Naive thymus-derived CD4-positive, alpha-beta T cell (primary cell): ENCODE data around the gene EVL. TPM values are rescaled to one million over a fixed set of nuclear protein-coding genes. Genes with fewer than 3 reads are reported as not detected.
A peak's percentile ranks its signal among the peaks of the same experiment; 100 is the strongest.

ENCODE experiments used
- ATAC-seq: fragments of 150-1000 bp; cut with Tn5 transposase; 2 replicates; pipeline ENCODE4 v1.10.0; 2021; ENCODE audit warnings: mild to moderate bottlenecking, moderate library complexity
- CTCF ChIA-PET: fragments of 350-600 bp; sonication (Branson Sonifier 250); formaldehyde crosslinking; loops from one replicate; lab custom pipeline; 2021; ENCODE audit warnings: antibody characterized with exemption; lab: Charles Lee
- POLR2A ChIA-PET: fragments of 350-600 bp; sonication (Branson Sonifier 250); formaldehyde crosslinking; loops from one replicate; lab custom pipeline; 2021; ENCODE audit warnings: antibody characterized with exemption, inconsistent platforms; lab: Charles Lee
- DNase-seq, 9 donors: peaks; one replicate each; pipeline versions ENCODE4 v3.0.0 to v3.0.0-alpha.2; 2020 to 2022; ENCODE audit warnings: mixed read lengths in 1 of 9
- H3K27ac ChIP-seq: one replicate; pipeline ENCODE4 v1.7.0; 2013; ENCODE audit warnings: mild to moderate bottlenecking, low read depth, low read length, moderate library complexity
- H3K27me3 ChIP-seq, 2 donors: one replicate each; pipeline ENCODE4 v1.7.0; 2013; ENCODE audit warnings: low read length in 2 of 2, mild to moderate bottlenecking in 2 of 2, moderate library complexity in 2 of 2; ENCODE audit not compliant: control insufficient read depth in 2 of 2, insufficient read depth in 2 of 2
- H3K36me3 ChIP-seq, 3 experiments: 1 replicate in 2 of 3; 2 replicates in 1 of 3; pipeline ENCODE4 v1.7.0; 2013; ENCODE audit warnings: low read length in 3 of 3, mild to moderate bottlenecking in 3 of 3, moderate library complexity in 1 of 3; ENCODE audit not compliant: insufficient read depth in 3 of 3, control insufficient read depth in 2 of 3
- H3K4me1 ChIP-seq, 2 donors: one replicate each; pipeline ENCODE4 v1.7.0; 2013; ENCODE audit warnings: low read length in 2 of 2, mild to moderate bottlenecking in 2 of 2, moderate library complexity in 1 of 2; ENCODE audit not compliant: control insufficient read depth in 2 of 2, insufficient read depth in 2 of 2
- H3K4me3 ChIP-seq: 2 replicates; pipeline ENCODE4 v1.7.0; 2013; ENCODE audit warnings: mild to moderate bottlenecking, low read length
- H3K9me3 ChIP-seq, 3 experiments: 1 replicate in 2 of 3; 2 replicates in 1 of 3; pipeline ENCODE4 v1.7.0; 2013; ENCODE audit warnings: low read length in 3 of 3; ENCODE audit not compliant: control insufficient read depth in 2 of 3
- H3K27ac Mint-ChIP-seq, 9 donors: one replicate each; pipeline ENCODE4 v1.8.0; 2020 to 2022; ENCODE audit warnings: mixed read lengths in 9 of 9, mild to moderate bottlenecking in 8 of 9, moderate library complexity in 5 of 9, inconsistent platforms in 2 of 9
- H3K27me3 Mint-ChIP-seq, 5 donors: one replicate each; pipeline ENCODE4 v1.8.0; 2021 to 2022; ENCODE audit warnings: mixed read lengths in 5 of 5, mild to moderate bottlenecking in 1 of 5
- H3K36me3 Mint-ChIP-seq, 5 donors: one replicate each; pipeline ENCODE4 v1.8.0; 2020 to 2022; ENCODE audit warnings: mixed read lengths in 5 of 5, mild to moderate bottlenecking in 3 of 5, inconsistent platforms in 1 of 5
- H3K4me1 Mint-ChIP-seq, 7 donors: one replicate each; pipeline ENCODE4 v1.8.0; 2020 to 2022; ENCODE audit warnings: mixed read lengths in 7 of 7, mild to moderate bottlenecking in 3 of 7, inconsistent platforms in 1 of 7
- H3K4me3 Mint-ChIP-seq, 10 donors: one replicate each; pipeline ENCODE4 v1.8.0; 2020 to 2022; ENCODE audit warnings: mild to moderate bottlenecking in 10 of 10, mixed read lengths in 10 of 10, moderate library complexity in 6 of 10, inconsistent platforms in 2 of 10
- H3K9me3 Mint-ChIP-seq, 11 donors: one replicate each; pipeline ENCODE4 v1.8.0; 2020 to 2022; ENCODE audit warnings: mixed read lengths in 11 of 11, mild to moderate bottlenecking in 4 of 11, inconsistent platforms in 1 of 11, moderate library complexity in 1 of 11
- intact Hi-C, 2 donors: fragments of 100-400 bp; cut with micrococcal nuclease; formaldehyde crosslinking; loops; one replicate each; pipeline ENCODE4 v1.15.1; 2023
- polyA plus RNA-seq, 2 donors: library from polyadenylated mRNA; unstranded; fragments of 300-500 nt; fragmentation: Illumina TruSeq; gene quantifications; one replicate each; pipeline ENCODE4 v1.2.3, GENCODE V29; 2021
- total RNA-seq, 6 experiments: library from RNA in 5 of 6; stranded (reverse) in 5 of 6; gene quantifications; 1 replicate in 5 of 6; 2 replicates in 1 of 6; pipeline ENCODE4 v1.2.3 and lab custom pipeline; 2021 to 2026

Gene EVL
- total and polyA plus RNA-seq, 7 experiments from 2014 or later: 163 to 1,469 (median 936) TPM

DNA sequence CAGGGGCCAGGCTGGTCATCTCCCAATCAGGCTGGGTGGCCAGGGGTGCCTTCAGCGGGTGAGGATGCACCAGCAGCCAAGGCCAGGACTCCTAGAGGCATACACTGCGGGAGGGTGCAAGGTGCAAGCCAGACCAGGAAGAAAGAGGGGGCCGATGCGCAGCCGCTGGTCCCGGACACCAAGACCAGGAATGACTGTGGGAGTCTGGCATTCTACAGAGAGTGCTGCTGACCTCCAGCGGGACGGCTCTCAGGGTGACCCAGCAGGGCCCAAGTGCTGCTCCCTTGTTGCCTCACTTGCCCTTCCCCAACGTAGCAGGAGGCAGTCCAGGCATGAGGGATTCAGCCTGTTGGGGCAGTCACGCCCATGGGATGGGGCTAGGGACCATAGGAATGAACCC is 58.4 kb downstream of the EVL start:
- intact Hi-C loops: loop anchor here in 1 of 2 donors (2.0 kb wide), 1 partner anchor 19 kb away; no protein-coding TSS in a partner anchor
- peaks cover 7 to 35% (median 21%) of the 10 kb centered on the region in 5 donors for H3K36me3 Mint-ChIP-seq
- no peak for ATAC-seq

GRCh38 chr14:100124551-100125088 is 59.4 kb downstream of the EVL start:
- H3K27ac Mint-ChIP-seq: peak overlapping the region; percentile 40 to 92 (median 64)
- H3K36me3 ChIP-seq: peaks cover 51 to 99% (median 61%) of the 10 kb centered on the region in 3 experiments
- intact Hi-C loops: no loop called here
- no peaks in the 10 kb centered on the region for H3K4me1 ChIP-seq
- POLR2A ChIA-PET: interaction anchor here (0.6 to 1.1 kb wide), 3 partner anchors 18 to 52 kb away, joined by 3 read pairs; no protein-coding TSS in a partner anchor
- DNase-seq (no peak), ATAC-seq (no peak)
- no peaks in the 10 kb centered on the region for H3K9me3 ChIP-seq
- CTCF ChIA-PET: no interaction called here
- no peak overlapping the region for H3K27ac ChIP-seq
- H3K4me3 Mint-ChIP-seq: no peak overlapping the region
- peaks cover 12 to 25% (median 16%) of the 10 kb centered on the region in 7 donors for H3K4me1 Mint-ChIP-seq
- no peaks in the 10 kb centered on the region for H3K27me3 ChIP-seq
- H3K4me3 ChIP-seq: no peak overlapping the region
- H3K27me3 Mint-ChIP-seq: no peaks in the 10 kb centered on the region
- H3K9me3 Mint-ChIP-seq: no peaks in the 10 kb centered on the region
- H3K36me3 Mint-ChIP-seq: peaks cover 4 to 40% (median 21%) of the 10 kb centered on the region in 5 donors

More for the DNA sequence above, 58.4 kb downstream of the EVL start:
- Histone ChIP-seq H3K27ac (no peak overlapping the region), H3K4me3 (no peak overlapping the region), H3K36me3 (peaks cover 43 to 99% (median 58%) of the 10 kb centered on the region in 3 experiments), H3K9me3 (no peaks in the 10 kb centered on the region), H3K4me1 (no peaks in the 10 kb centered on the region), H3K27me3 (no peaks in the 10 kb centered on the region)
- Mint-ChIP-seq H3K4me3 (no peak overlapping the region), H3K9me3 (no peaks in the 10 kb centered on the region), H3K4me1 (peaks cover 12 to 29% (median 22%) of the 10 kb centered on the region in 7 donors), H3K27me3 (no peaks in the 10 kb centered on the region), H3K27ac (peak overlapping the region in 5 of 9 donors; percentile 36 to 79 (median 64))
- POLR2A ChIA-PET: no interaction called here
- no peak for DNase-seq
- CTCF ChIA-PET: no interaction called here

- H3K4me1 ChIP-seq: no peaks in the 10 kb centered on the region
- no peak for DNase-seq
- H3K9me3 Mint-ChIP-seq: no peaks in the 10 kb centered on the region
- no peaks in the 10 kb centered on the region for H3K27me3 ChIP-seq
- H3K27ac ChIP-seq: no peak overlapping the region
- intact Hi-C loops: no loop called here
- ATAC-seq: no peak
- H3K4me1 Mint-ChIP-seq: peaks cover 7 to 19% (median 15%) of the 10 kb centered on the region in 7 donors
- CTCF ChIA-PET: interaction anchor here (1.2 kb wide), 1 partner anchor 114 kb away, joined by 3 read pairs; no protein-coding TSS in a partner anchor
- H3K27me3 Mint-ChIP-seq: no peaks in the 10 kb centered on the region
- H3K27ac Mint-ChIP-seq: peak overlapping the region in 1 of 9 donors; percentile 43
- peaks cover 12 to 47% (median 25%) of the 10 kb centered on the region in 5 donors for H3K36me3 Mint-ChIP-seq
- no peaks in the 10 kb centered on the region for H3K9me3 ChIP-seq
- peaks cover 65 to 99% (median 69%) of the 10 kb centered on the region in 3 experiments for H3K36me3 ChIP-seq
- POLR2A ChIA-PET: interaction anchor here (1.8 kb wide), 1 partner anchor 9 kb away, joined by 4 read pairs; no protein-coding TSS in a partner anchor
- H3K4me3 ChIP-seq: no peak overlapping the region
- no peak overlapping the region for H3K4me3 Mint-ChIP-seq
These were observed 61.2 kb downstream of the EVL start for GRCh38 chr14:100126401-100126800.

DNA sequence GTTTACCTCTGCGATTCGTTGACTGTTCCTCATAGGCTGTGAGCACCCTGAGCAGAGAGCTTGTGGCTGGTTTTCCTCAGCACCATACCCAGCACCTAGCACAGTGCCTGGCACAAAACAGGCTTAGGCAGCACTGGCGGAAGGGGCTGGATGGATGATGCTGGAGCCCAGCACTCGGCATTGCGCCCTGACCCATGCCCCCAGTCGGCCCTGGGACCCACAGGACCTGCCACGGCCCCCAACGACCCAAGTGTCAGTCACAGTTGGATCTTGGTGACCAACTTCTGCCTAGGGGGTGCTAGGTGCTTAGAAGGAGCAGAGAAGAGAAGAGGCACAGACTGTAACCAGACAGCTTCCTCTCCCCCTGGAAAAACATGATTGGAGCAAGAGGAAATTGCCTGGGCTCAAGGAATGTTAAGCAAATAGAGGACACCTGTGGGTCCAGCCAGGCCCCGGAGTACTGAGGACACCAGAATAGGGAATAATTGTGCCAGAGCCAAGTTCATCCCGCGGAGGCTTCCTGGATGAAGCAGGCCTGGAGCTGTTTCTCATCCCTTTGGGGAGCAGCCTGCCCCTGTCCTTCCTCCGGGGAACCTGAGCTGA is 62.7 kb downstream of the EVL start:
- ATAC-seq: no peak
- Mint-ChIP-seq H3K27me3 (no peaks in the 10 kb centered on the region), H3K4me3 (peak overlapping the region in 1 of 10 donors; percentile 55), H3K4me1 (peaks cover 5 to 17% (median 14%) of the 10 kb centered on the region in 7 donors), H3K27ac (peak overlapping the region in 7 of 9 donors; percentile 18 to 86 (median 69)), H3K9me3 (no peaks in the 10 kb centered on the region), H3K36me3 (peaks cover 10 to 57% (median 30%) of the 10 kb centered on the region in 5 donors)
- POLR2A ChIA-PET: interaction anchor here (0.8 to 1.8 kb wide), 5 partner anchors 8 to 49 kb away, joined by 3 to 4 read pairs (median 4); no protein-coding TSS in a partner anchor
- H3K27me3 ChIP-seq: no peaks in the 10 kb centered on the region
- CTCF ChIA-PET: interaction anchor here (0.8 to 1.3 kb wide), 4 partner anchors 9 to 65 kb away, joined by 3 read pairs; no protein-coding TSS in a partner anchor
- DNase-seq: no peak
- no peaks in the 10 kb centered on the region for H3K4me1 ChIP-seq
- H3K9me3 ChIP-seq: no peaks in the 10 kb centered on the region
- H3K36me3 ChIP-seq: peaks cover 69 to 99% (median 79%) of the 10 kb centered on the region in 3 experiments
- H3K27ac ChIP-seq: no peak overlapping the region
- H3K4me3 ChIP-seq: no peak overlapping the region
- intact Hi-C loops: no loop called here

DNA sequence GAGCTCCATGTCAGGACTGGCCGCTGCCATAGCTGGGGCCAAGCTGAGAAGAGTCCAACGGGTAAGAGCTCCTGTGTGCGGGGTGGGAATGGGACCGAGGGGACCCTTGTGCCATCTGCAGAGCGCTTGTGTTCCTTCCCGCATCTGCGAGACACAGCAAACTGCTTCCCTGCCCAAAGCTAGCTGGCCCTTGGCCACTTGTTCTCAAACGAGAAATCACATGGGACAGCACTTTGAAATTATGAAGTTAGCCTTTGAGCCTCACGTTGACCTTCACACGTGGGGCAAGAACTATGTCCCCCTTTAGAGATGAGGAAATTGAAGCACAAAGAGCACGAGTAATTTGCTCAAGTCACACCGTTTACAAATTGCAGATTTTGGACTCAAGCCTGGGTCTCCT is 63.5 kb downstream of the EVL start:
- Histone ChIP-seq H3K4me1 (no peaks in the 10 kb centered on the region), H3K4me3 (no peak overlapping the region), H3K27me3 (no peaks in the 10 kb centered on the region), H3K36me3 (peaks cover 69 to 99% (median 71%) of the 10 kb centered on the region in 3 experiments), H3K9me3 (no peaks in the 10 kb centered on the region), H3K27ac (no peak overlapping the region)
- H3K27ac Mint-ChIP-seq: peak overlapping the region in 2 of 9 donors; percentile 5 to 17
- DNase-seq (no peak), ATAC-seq (no peak)
- ChIA-PET POLR2A (interaction anchor here (1.0 to 1.6 kb wide), 2 partner anchors 9 to 32 kb away, joined by 3 to 4 read pairs; no protein-coding TSS in a partner anchor), CTCF (interaction anchor here (0.8 to 1.3 kb wide), 3 partner anchors 10 to 64 kb away, joined by 3 read pairs; no protein-coding TSS in a partner anchor)
- H3K4me3 Mint-ChIP-seq: no peak overlapping the region
- peaks cover 0 to 2% (median 0%) of the 10 kb centered on the region in 11 donors for H3K9me3 Mint-ChIP-seq
- intact Hi-C loops: no loop called here
- H3K27me3 Mint-ChIP-seq: no peaks in the 10 kb centered on the region
- H3K4me1 Mint-ChIP-seq: peaks cover 0 to 15% (median 12%) of the 10 kb centered on the region in 7 donors
- H3K36me3 Mint-ChIP-seq: peaks cover 8 to 59% (median 28%) of the 10 kb centered on the region in 5 donors

DNA sequence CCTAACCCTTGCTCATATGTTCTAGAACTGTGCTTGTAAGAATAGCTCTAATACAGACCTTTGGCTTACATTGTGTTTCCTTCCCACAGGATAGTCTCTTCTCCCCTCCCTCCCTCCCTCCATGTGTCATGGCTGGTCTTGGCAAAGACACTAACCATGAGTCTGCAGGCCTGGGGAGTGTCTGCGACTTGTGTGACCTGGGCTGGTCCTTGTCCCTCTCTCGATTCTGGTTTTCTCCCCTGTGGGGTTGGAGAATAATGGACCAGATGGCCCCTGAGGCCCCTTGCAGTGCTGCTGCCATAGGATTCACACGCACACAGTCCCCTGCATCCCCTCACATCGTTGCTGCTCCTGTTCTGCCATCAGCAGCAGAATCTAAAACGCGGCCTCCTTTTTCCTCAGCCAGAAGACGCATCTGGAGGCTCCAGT is 64.0 kb downstream of the EVL start:
- Histone ChIP-seq H3K27ac (no peak overlapping the region), H3K4me3 (no peak overlapping the region), H3K27me3 (no peaks in the 10 kb centered on the region), H3K9me3 (no peaks in the 10 kb centered on the region), H3K4me1 (no peaks in the 10 kb centered on the region), H3K36me3 (peaks cover 67 to 99% (median 74%) of the 10 kb centered on the region in 3 experiments)
- Mint-ChIP-seq H3K4me1 (peaks cover 0 to 17% (median 15%) of the 10 kb centered on the region in 7 donors), H3K4me3 (no peak overlapping the region), H3K27me3 (no peaks in the 10 kb centered on the region), H3K27ac (peak overlapping the region in 3 of 9 donors; percentile 5 to 71 (median 43)), H3K36me3 (peaks cover 8 to 64% (median 32%) of the 10 kb centered on the region in 5 donors), H3K9me3 (peaks cover 0 to 4% (median 0%) of the 10 kb centered on the region in 11 donors)
- DNase-seq: no peak
- POLR2A ChIA-PET: interaction anchor here (1.0 to 1.6 kb wide), 3 partner anchors 9 to 43 kb away, joined by 3 to 4 read pairs (median 3); no protein-coding TSS in a partner anchor
- CTCF ChIA-PET: interaction anchor here (0.8 to 1.3 kb wide), 2 partner anchors 10 to 64 kb away, joined by 3 read pairs; no protein-coding TSS in a partner anchor
- intact Hi-C loops: no loop called here
- ATAC-seq: no peak
